ENCODE results near the gene AP1G1. TPM values are rescaled to one million over a fixed set of nuclear protein-coding genes. Genes with fewer than 3 reads are reported as not detected.

The AP1G1 gene
- total RNA-seq, 4 donors from 2014 or later = 113 to 153 (median 137) TPM

GRCh38 chr16:71722801-71723536 is 85.7 kb downstream of the AP1G1 start:
- Histone ChIP-seq H3K4me1 (peaks cover 0 to 47% (median 7%) of the 10 kb centered on the region in 4 donors), H3K9me3 (no peaks in the 10 kb centered on the region)
- peak in 1 of 2 donors; percentile 39 for TF ChIP-seq POLR2A (IDR thresholded peaks at IDR 0.05)
- no peak for TF ChIP-seq CTCF (IDR thresholded peaks at IDR 0.05)

GRCh38 chr16:71721066-71721740 is 87.4 kb downstream of the AP1G1 start:
- H3K9me3 ChIP-seq = no peaks in the 10 kb centered on the region
- peak overlapping the region in 1 of 4 donors; percentile 8 for H3K27ac ChIP-seq
- H3K27me3 ChIP-seq = no peaks in the 10 kb centered on the region
- peaks cover 0 to 30% (median under 1%) of the 10 kb centered on the region in 4 donors for H3K4me1 ChIP-seq
- DNase-seq = no peak
- H3K4me3 ChIP-seq = peak overlapping the region in 1 of 4 donors; percentile 83
- no peaks in the 10 kb centered on the region for H3K36me3 ChIP-seq
- TF ChIP-seq CTCF (IDR thresholded peaks at IDR 0.05) (no peak), POLR2A (IDR thresholded peaks at IDR 0.05) (no peak)

More at GRCh38 chr16:71722801-71723536, 85.7 kb downstream of the AP1G1 start:
- Histone ChIP-seq H3K27ac (peak overlapping the region; percentile 91 to 97 (median 94)), H3K36me3 (no peaks in the 10 kb centered on the region), H3K4me3 (peak overlapping the region; percentile 79 to 97 (median 88)), H3K27me3 (no peaks in the 10 kb centered on the region)
- peak; percentile 53 to 85 (median 79) for DNase-seq

GRCh38 chr16:71712501-71712900 is 96.1 kb downstream of the AP1G1 start:
- Histone ChIP-seq H3K36me3 (peaks cover 0 to 24% (median 0%) of the 10 kb centered on the region in 3 donors), H3K9me3 (no peaks in the 10 kb centered on the region), H3K27me3 (no peaks in the 10 kb centered on the region), H3K4me1 (peaks cover 0 to 25% (median 0%) of the 10 kb centered on the region in 4 donors), H3K4me3 (no peak overlapping the region), H3K27ac (peak overlapping the region in 1 of 4 donors; percentile 34)
- TF ChIP-seq POLR2A (IDR thresholded peaks at IDR 0.05) (no peak), CTCF (IDR thresholded peaks at IDR 0.05) (no peak)
- no peak for DNase-seq

GRCh38 chr16:71711789-71712188 is 96.8 kb downstream of the AP1G1 start:
- peak in 1 of 3 donors; percentile 52 for DNase-seq
- Histone ChIP-seq H3K4me3 (no peak overlapping the region), H3K36me3 (peaks cover 0 to 24% (median 0%) of the 10 kb centered on the region in 3 donors), H3K27ac (peak overlapping the region in 1 of 4 donors; percentile 34), H3K27me3 (no peaks in the 10 kb centered on the region), H3K9me3 (no peaks in the 10 kb centered on the region), H3K4me1 (peaks cover 0 to 29% (median 0%) of the 10 kb centered on the region in 4 donors)
- TF ChIP-seq CTCF (IDR thresholded peaks at IDR 0.05) = no peak
- TF ChIP-seq POLR2A (IDR thresholded peaks at IDR 0.05) = no peak

- H3K27me3 ChIP-seq = no peaks in the 10 kb centered on the region
- no peak for DNase-seq
- no peak overlapping the region for H3K4me3 ChIP-seq
- peak overlapping the region in 2 of 4 donors; percentile 60 to 64 for H3K27ac ChIP-seq
- H3K36me3 ChIP-seq = peaks cover 0 to 16% (median 0%) of the 10 kb centered on the region in 3 donors
- no peaks in the 10 kb centered on the region for H3K9me3 ChIP-seq
- H3K4me1 ChIP-seq = peaks cover 0 to 29% (median 0%) of the 10 kb centered on the region in 4 donors
- TF ChIP-seq POLR2A (IDR thresholded peaks at IDR 0.05) = no peak
- peak in 1 of 6 experiments; percentile 8 for TF ChIP-seq CTCF (IDR thresholded peaks at IDR 0.05)
Measured at GRCh38 chr16:71709229-71709781, 99.3 kb downstream of the AP1G1 start.
